Measurements from ENCODE around the gene HMCN2.

DNA sequence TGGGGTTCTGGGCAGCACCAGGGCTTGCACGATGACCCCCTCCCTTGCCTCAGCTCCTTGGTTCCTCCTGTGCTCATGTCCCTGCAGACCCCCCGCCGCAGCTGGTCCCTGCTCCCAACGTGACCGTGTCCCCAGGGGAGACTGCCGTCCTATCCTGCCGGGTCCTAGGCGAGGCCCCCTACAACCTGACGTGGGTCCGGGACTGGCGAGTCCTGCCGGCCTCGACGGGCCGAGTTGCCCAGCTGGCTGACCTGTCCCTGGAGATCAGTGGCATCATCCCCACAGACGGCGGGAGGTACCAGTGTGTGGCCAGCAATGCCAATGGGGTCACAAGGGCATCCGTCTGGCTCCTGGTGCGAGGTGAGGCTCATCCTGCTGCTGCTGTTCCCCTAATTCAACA, 39.1 kb downstream of the HMCN2 start:
- TF ChIP-seq, protein P1, sequence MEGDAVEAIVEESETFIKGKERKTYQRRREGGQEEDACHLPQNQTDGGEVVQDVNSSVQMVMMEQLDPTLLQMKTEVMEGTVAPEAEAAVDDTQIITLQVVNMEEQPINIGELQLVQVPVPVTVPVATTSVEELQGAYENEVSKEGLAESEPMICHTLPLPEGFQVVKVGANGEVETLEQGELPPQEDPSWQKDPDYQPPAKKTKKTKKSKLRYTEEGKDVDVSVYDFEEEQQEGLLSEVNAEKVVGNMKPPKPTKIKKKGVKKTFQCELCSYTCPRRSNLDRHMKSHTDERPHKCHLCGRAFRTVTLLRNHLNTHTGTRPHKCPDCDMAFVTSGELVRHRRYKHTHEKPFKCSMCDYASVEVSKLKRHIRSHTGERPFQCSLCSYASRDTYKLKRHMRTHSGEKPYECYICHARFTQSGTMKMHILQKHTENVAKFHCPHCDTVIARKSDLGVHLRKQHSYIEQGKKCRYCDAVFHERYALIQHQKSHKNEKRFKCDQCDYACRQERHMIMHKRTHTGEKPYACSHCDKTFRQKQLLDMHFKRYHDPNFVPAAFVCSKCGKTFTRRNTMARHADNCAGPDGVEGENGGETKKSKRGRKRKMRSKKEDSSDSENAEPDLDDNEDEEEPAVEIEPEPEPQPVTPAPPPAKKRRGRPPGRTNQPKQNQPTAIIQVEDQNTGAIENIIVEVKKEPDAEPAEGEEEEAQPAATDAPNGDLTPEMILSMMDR (conservative IDR thresholded peaks at IDR 0.05; ENCODE audit: low read length) = no peak
- no peak for TF ChIP-seq EZH2phosphoT487 (IDR thresholded peaks at IDR 0.05; ENCODE audit: borderline replicate concordance, low read depth, low read length)

All from OCI-LY7 (cell line).